GM18507 (cell line): Measurements from ENCODE around the gene MOB2.
A peak's percentile ranks its signal among the peaks of the same experiment; 100 is the strongest.
"Not testable (repeated sequence)": the region's sequence is repeated elsewhere in the genome, so short reads cannot be mapped to it uniquely, and the experiment has no call there.

Source experiments
- DNase-seq: peaks from one replicate; pipeline ENCODE4 v3.0.0; 2011; ENCODE audit warnings: low read depth; ENCODE audit not compliant: insufficient read length; ENCODE audit errors: extremely low spot score
- FAIRE-seq: peaks from 2 replicates; lab custom pipeline; 2011; peaks lifted over from hg19 to GRCh38; lab: Jason Lieb, UNC

Gene MOB2

GRCh38 chr11:1519028-1520010 lies 32.7 kb upstream of the MOB2 start:
- DNase-seq (no peak), FAIRE-seq (no peak)

GRCh38 chr11:1518301-1518700 lies 31.7 kb upstream of the MOB2 start:
- DNase-seq (no peak), FAIRE-seq (no peak)

- DNase-seq, result no peak
- no peak for FAIRE-seq
Observed at GRCh38 chr11:1517117-1518005, 30.8 kb upstream of the MOB2 start.

GRCh38 chr11:1516273-1517067 lies 29.9 kb upstream of the MOB2 start:
- DNase-seq (no peak), FAIRE-seq (no peak)

- peak; percentile 60 for FAIRE-seq
Observed at GRCh38 chr11:1515082-1516060, 28.8 kb upstream of the MOB2 start.

GRCh38 chr11:1514336-1515061 lies 27.9 kb upstream of the MOB2 start:
- FAIRE-seq, result no peak
- no peak for DNase-seq

More at GRCh38 chr11:1515082-1516060, 28.8 kb upstream of the MOB2 start:
- peak; percentile 71 for DNase-seq

- FAIRE-seq (no peak), DNase-seq (no peak)
Observed at GRCh38 chr11:1513326-1514296, 27.0 kb upstream of the MOB2 start.

- FAIRE-seq, DNase-seq: not testable (repeated sequence)
Observed at GRCh38 chr11:1512531-1513258, 26.1 kb upstream of the MOB2 start.

GRCh38 chr11:1511937-1512496 lies 25.4 kb upstream of the MOB2 start:
- no peak for DNase-seq
- no peak for FAIRE-seq

- DNase-seq (no peak), FAIRE-seq (no peak)
Observed at GRCh38 chr11:1510928-1511327, 24.3 kb upstream of the MOB2 start.

GRCh38 chr11:1510351-1510750 lies 23.8 kb upstream of the MOB2 start:
- DNase-seq, FAIRE-seq: not testable (repeated sequence)

- DNase-seq (no peak), FAIRE-seq (no peak)
Observed at GRCh38 chr11:1509626-1510255, 23.2 kb upstream of the MOB2 start.

GRCh38 chr11:1508986-1509385 lies 22.4 kb upstream of the MOB2 start:
- no peak for FAIRE-seq
- DNase-seq, result no peak

- DNase-seq (no peak), FAIRE-seq (no peak)
Observed at GRCh38 chr11:1508491-1508891, 21.9 kb upstream of the MOB2 start.
